ENCODE results near the gene SLAMF1.
"Not testable (repeated sequence)": the region's sequence is repeated elsewhere in the genome, so short reads cannot be mapped to it uniquely, and the experiment has no call there.

The SLAMF1 gene

GRCh38 chr1:160646711-160647328, at the start of gene SLAMF1:
TSS of gene SLAMF1 (minus strand) at chr1:160647044. CDS start at chr1:160646945, 99 bp downstream.
- DNase-seq = peak; percentile 54

GRCh38 chr1:160692390-160692789, 45.5 kb upstream of the SLAMF1 start:
- DNase-seq = not testable (repeated sequence)

- no peak for DNase-seq
These were observed 38.4 kb upstream of the SLAMF1 start for GRCh38 chr1:160685266-160685665.

GRCh38 chr1:160682983-160683865, 36.4 kb upstream of the SLAMF1 start:
- peak; percentile 48 for DNase-seq

GRCh38 chr1:160681891-160682140, 35.0 kb upstream of the SLAMF1 start:
- no peak for DNase-seq

- DNase-seq = peak; percentile 88
These were observed 34.4 kb upstream of the SLAMF1 start for GRCh38 chr1:160681066-160681890.

GRCh38 chr1:160680399-160680798, 33.6 kb upstream of the SLAMF1 start:
- DNase-seq = no peak

GRCh38 chr1:160679893-160680292, 33.0 kb upstream of the SLAMF1 start:
- DNase-seq = no peak

- no peak for DNase-seq
These were observed 30.2 kb upstream of the SLAMF1 start for GRCh38 chr1:160676869-160677597.

GRCh38 chr1:160675641-160676410, 29.0 kb upstream of the SLAMF1 start:
- DNase-seq = peak; percentile 79

GRCh38 chr1:160674415-160674814, 27.6 kb upstream of the SLAMF1 start:
- DNase-seq = no peak

- DNase-seq = peak; percentile 31
These were observed 26.2 kb upstream of the SLAMF1 start for GRCh38 chr1:160672789-160673695.

GRCh38 chr1:160671603-160672517, 25.0 kb upstream of the SLAMF1 start:
- DNase-seq = no peak

GRCh38 chr1:160670701-160671100, 23.9 kb upstream of the SLAMF1 start:
- DNase-seq = no peak

- DNase-seq = no peak
These were observed 23.0 kb upstream of the SLAMF1 start for GRCh38 chr1:160669802-160670201.

GRCh38 chr1:160669276-160669675, 22.4 kb upstream of the SLAMF1 start:
- DNase-seq = no peak

GRCh38 chr1:160667896-160668295, 21.1 kb upstream of the SLAMF1 start:
- no peak for DNase-seq

GRCh38 chr1:160666079-160666442, 19.2 kb upstream of the SLAMF1 start:
- no peak for DNase-seq

- peak; percentile 46 for DNase-seq
These were observed 18.7 kb upstream of the SLAMF1 start for GRCh38 chr1:160665330-160666078.
